H1 (cell line): Measurements from ENCODE around the gene DCAF6. TPM values are rescaled to one million over a fixed set of nuclear protein-coding genes. Genes with fewer than 3 reads are reported as not detected.

Experiments
- CTCF ChIA-PET: fragments of 300-600 bp; sonication (Branson Sonifier 250); formaldehyde crosslinking; loops from one replicate; lab custom pipeline; 2021; ENCODE audit not compliant: partially characterized antibody; lab: Charles Lee
- POLR2A ChIA-PET: fragments of 300-600 bp; sonication (Branson Sonifier 250); formaldehyde crosslinking; loops from one replicate; lab custom pipeline; 2021; ENCODE audit warnings: inconsistent platforms; ENCODE audit not compliant: partially characterized antibody; lab: Charles Lee
- DNase-seq, 2 experiments: peaks; one replicate each; pipeline versions ENCODE4 v3.0.0 to v3.0.0-alpha.2; 2010 to 2022; ENCODE audit warnings: low spot score in 2 of 2, low read depth in 1 of 2, mixed read lengths in 1 of 2
- FAIRE-seq: peaks from 2 replicates; lab custom pipeline; 2011; peaks lifted over from hg19 to GRCh38; lab: Jason Lieb, UNC
- H2AFZ ChIP-seq: 2 replicates; pipeline ENCODE4 v1.8.1; 2012; ENCODE audit warnings: low read length, inconsistent platforms
- H2AK5ac ChIP-seq: 2 replicates; pipeline ENCODE4 v1.6.1; 2013; ENCODE audit warnings: low read depth, low read length
- H2BK120ac ChIP-seq: replicated peaks from 2 replicates; pipeline ENCODE3; 2013; ENCODE audit warnings: low read depth, low read length, inconsistent platforms
- H2BK12ac ChIP-seq: 2 replicates; pipeline ENCODE4 v1.6.1; 2013; ENCODE audit warnings: low read depth, low read length
- H2BK15ac ChIP-seq: 2 replicates; pipeline ENCODE4 v1.6.1; 2013; ENCODE audit warnings: low read length
- H2BK20ac ChIP-seq: 2 replicates; pipeline ENCODE4 v1.6.1; 2013; ENCODE audit warnings: low read length
- H2BK5ac ChIP-seq: 2 replicates; pipeline ENCODE4 v1.6.1; 2013; ENCODE audit warnings: low read depth, low read length
- H3K14ac ChIP-seq: 2 replicates; pipeline ENCODE4 v1.6.1; 2013; ENCODE audit warnings: inconsistent platforms; ENCODE audit not compliant: insufficient read length
- H3K18ac ChIP-seq: 2 replicates; pipeline ENCODE4 v1.6.1; 2013; ENCODE audit warnings: low read length; ENCODE audit errors: extremely low read depth
- H3K23ac ChIP-seq: 2 replicates; pipeline ENCODE4 v1.6.1; 2013; ENCODE audit warnings: inconsistent platforms; ENCODE audit not compliant: insufficient read length
- H3K23me2 ChIP-seq: 2 replicates; pipeline ENCODE4 v1.6.1; 2013; ENCODE audit warnings: low read depth, low read length
- H3K27ac ChIP-seq: 2 replicates; pipeline ENCODE4 v1.6.1; 2011; ENCODE audit warnings: low read depth, low read length, inconsistent platforms
- H3K27me3 ChIP-seq, 4 experiments: replicated peaks in 1 of 4; 1 replicate in 1 of 4; 2 replicates in 3 of 4; pipeline versions ENCODE4 v1.6.1 to v1.8.1; 2011 to 2013; ENCODE audit warnings: low read length in 3 of 4, mild to moderate bottlenecking in 3 of 4, inconsistent platforms in 2 of 4, mixed read lengths in 2 of 4, moderate library complexity in 1 of 4; ENCODE audit not compliant: control insufficient read depth in 3 of 4, insufficient read depth in 3 of 4; ENCODE audit errors: extremely low read depth in 1 of 4
- H3K36me3 ChIP-seq, 4 experiments: 2 replicates each; pipeline versions ENCODE4 v1.6.1 to v1.8.1; 2011 to 2013; ENCODE audit warnings: mild to moderate bottlenecking in 4 of 4, low read length in 3 of 4, moderate library complexity in 2 of 4, control low read depth in 1 of 4, inconsistent platforms in 1 of 4; ENCODE audit not compliant: insufficient read depth in 4 of 4, control insufficient read depth in 2 of 4
- H3K4ac ChIP-seq: replicated peaks from 2 replicates; pipeline ENCODE3; 2013; ENCODE audit warnings: low read length, low read depth, mixed read lengths, inconsistent platforms; ENCODE audit not compliant: insufficient read length
- H3K4me1 ChIP-seq, 4 experiments: replicated peaks in 1 of 4; 1 replicate in 1 of 4; 2 replicates in 3 of 4; pipeline versions ENCODE4 v1.6.1 to v1.8.1; 2011 to 2013; ENCODE audit warnings: low read length in 3 of 4, inconsistent platforms in 2 of 4, mixed read lengths in 1 of 4; ENCODE audit not compliant: insufficient read depth in 4 of 4, control insufficient read depth in 3 of 4
- H3K4me2 ChIP-seq, 2 experiments: 2 replicates each; pipeline versions ENCODE4 v1.6.1 to v1.8.1; 2011 to 2013; ENCODE audit warnings: low read depth in 2 of 2, low read length in 2 of 2, control low read depth in 1 of 2, inconsistent platforms in 1 of 2, mild to moderate bottlenecking in 1 of 2; ENCODE audit not compliant: insufficient read depth in 1 of 2
- H3K4me3 ChIP-seq, 4 experiments: fragments of 200-600, 300-600 bp in 1 of 4; sonication (generic), shearing (Covaris generic), sonication (Bioruptor Twin) in 1 of 4; 2 replicates each; pipeline versions ENCODE4 v1.5.1 to v1.8.1; 2011 to 2016; ENCODE audit warnings: low read length in 4 of 4, low read depth in 3 of 4, control low read depth in 2 of 4, inconsistent platforms in 2 of 4, mild to moderate bottlenecking in 2 of 4, mixed read lengths in 1 of 4, moderate library complexity in 1 of 4; ENCODE audit not compliant: insufficient read depth in 2 of 4; ENCODE audit errors: extremely low read depth in 1 of 4
- H3K56ac ChIP-seq: replicated peaks from 2 replicates; pipeline ENCODE3; 2013; ENCODE audit warnings: low read depth, mild to moderate bottlenecking, mixed read lengths, low read length, inconsistent platforms; ENCODE audit not compliant: insufficient read length
- H3K79me1 ChIP-seq: 2 replicates; pipeline ENCODE4 v1.6.1; 2013; ENCODE audit warnings: low read depth, low read length, control low read depth
- H3K79me2 ChIP-seq, 2 experiments: 2 replicates each; pipeline versions ENCODE4 v1.6.1 to v1.8.1; 2012 to 2013; ENCODE audit warnings: low read length in 2 of 2, mild to moderate bottlenecking in 2 of 2, inconsistent platforms in 1 of 2; ENCODE audit not compliant: insufficient read depth in 2 of 2, control insufficient read depth in 1 of 2
- H3K9ac ChIP-seq, 4 experiments: replicated peaks in 1 of 4; 1 replicate in 1 of 4; 2 replicates in 3 of 4; pipeline versions ENCODE4 v1.6.1 to v1.8.1; 2011 to 2013; ENCODE audit warnings: low read depth in 3 of 4, low read length in 3 of 4, control low read depth in 2 of 4, mild to moderate bottlenecking in 2 of 4, moderate library complexity in 2 of 4, inconsistent platforms in 1 of 4; ENCODE audit errors: extremely low read depth in 1 of 4
- H3K9me3 ChIP-seq, 2 experiments: 2 replicates each; pipeline versions ENCODE4 v1.6.1 to v1.8.1; 2012 to 2013; ENCODE audit warnings: mild to moderate bottlenecking in 2 of 2, moderate library complexity in 2 of 2, control low read depth in 1 of 2, inconsistent platforms in 1 of 2, low read depth in 1 of 2, low read length in 1 of 2, mixed read lengths in 1 of 2; ENCODE audit not compliant: insufficient read depth in 2 of 2
- H4K20me1 ChIP-seq, 2 experiments: replicated peaks in 1 of 2; 2 replicates each; pipeline versions ENCODE3 to v1.8.1; 2011 to 2013; ENCODE audit warnings: inconsistent platforms in 2 of 2, low read length in 2 of 2, mild to moderate bottlenecking in 1 of 2; ENCODE audit not compliant: insufficient read depth in 2 of 2, control insufficient read depth in 1 of 2
- H4K5ac ChIP-seq: 2 replicates; pipeline ENCODE4 v1.6.1; 2013; ENCODE audit warnings: low read length, low read depth, mixed read lengths, inconsistent platforms; ENCODE audit not compliant: insufficient read length
- H4K8ac ChIP-seq: 2 replicates; pipeline ENCODE4 v1.8.0; 2013; ENCODE audit warnings: mild to moderate bottlenecking, moderate library complexity, low read length, inconsistent platforms; ENCODE audit not compliant: insufficient read depth; ENCODE audit errors: extremely low read depth
- H4K91ac ChIP-seq: replicated peaks from 2 replicates; pipeline ENCODE3; 2013; ENCODE audit warnings: low read length, mixed read lengths, inconsistent platforms; ENCODE audit not compliant: insufficient read length
- CHD1 ChIP-seq: IDR thresholded peaks from 2 replicates; pipeline ENCODE4 v1.6.1; 2012; ENCODE audit warnings: low read depth, low read length, improper control_type of control experiment
- CHD2 ChIP-seq: IDR thresholded peaks from 2 replicates; pipeline ENCODE4 v1.6.1; 2012; ENCODE audit warnings: low read length, improper control_type of control experiment
- CREB1 ChIP-seq: IDR thresholded peaks from 2 replicates; pipeline ENCODE4 v1.6.1; 2012; ENCODE audit warnings: inconsistent platforms
- KDM5A ChIP-seq: fragments of 200-600 bp; IDR thresholded peaks from 2 replicates; pipeline ENCODE4 v1.7.1; 2012; ENCODE audit warnings: mild to moderate bottlenecking, low read length, inconsistent platforms, mixed read lengths
- NRF1 ChIP-seq: IDR thresholded peaks from 2 replicates; pipeline ENCODE4 v1.6.1; 2011; ENCODE audit warnings: mild to moderate bottlenecking, low read depth, low read length, improper control_type of control experiment
- PHF8 ChIP-seq: fragments of 200-600 bp; sonication (generic); conservative IDR thresholded peaks from 2 replicates; pipeline ENCODE4 v1.7.1; 2012; ENCODE audit warnings: low read depth, mild to moderate bottlenecking, inconsistent platforms, low read length, moderate library complexity
- POU5F1 ChIP-seq: IDR thresholded peaks from 2 replicates; pipeline ENCODE4 v1.6.1; 2011; ENCODE audit warnings: low read depth, mild to moderate bottlenecking, low read length, moderate library complexity
- RNF2 ChIP-seq: fragments of 200-900, 300-1000 bp; sonication (generic); IDR thresholded peaks from 2 replicates; pipeline ENCODE4 v1.7.1; 2016; ENCODE audit warnings: borderline replicate concordance, low read depth, mild to moderate bottlenecking, antibody characterized with exemption, low read length; ENCODE audit not compliant: poor library complexity, severe bottlenecking; ENCODE audit errors: missing control alignments
- SIN3A ChIP-seq, 2 experiments: IDR thresholded peaks in 1 of 2; conservative IDR thresholded peaks in 1 of 2; 2 replicates each; pipeline ENCODE4 v1.6.1; 2011 to 2012; ENCODE audit warnings: low read length in 2 of 2, improper control_type of control experiment in 1 of 2, low read depth in 1 of 2, mild to moderate bottlenecking in 1 of 2
- SP1 ChIP-seq: IDR thresholded peaks from 2 replicates; pipeline ENCODE4 v1.6.1; 2011; ENCODE audit warnings: low read depth, low read length
- WGBS, 2 experiments: shearing (Covaris generic) in 1 of 2; methylation state at CpG; one replicate each; pipeline versions ENCODE4 v1.1.6 to v1.1.7; 2013 to 2015; ENCODE audit warnings: low lambda C conversion rate in 2 of 2, mixed read lengths in 2 of 2, inconsistent platforms in 1 of 2, low coverage in 1 of 2, missing lambda C conversion rate in 1 of 2; ENCODE audit not compliant: insufficient replicate concordance in 2 of 2, insufficient coverage in 1 of 2, insufficient read length in 1 of 2; ENCODE audit errors: extremely low coverage in 1 of 2, missing lambda C conversion rate in 1 of 2; 5-methylcytosine and 5-hydroxymethylcytosine counted together
- polyA plus RNA-seq, 7 experiments: library from polyadenylated mRNA; depleted of rRNA in 3 of 7; stranded (reverse) in 5 of 7; unstranded in 2 of 7; fragments of >200 nt in 5 of 7; fragments of 200-250 nt in 2 of 7; gene quantifications; 1 replicate in 5 of 7; 2 replicates in 1 of 7; 4 replicates in 1 of 7; pipeline versions ENCODE4 v1.2.1 to v1.2.3, GENCODE V29; 2011 to 2013; ENCODE audit warnings: missing spikeins in 2 of 7, mixed read lengths in 2 of 7
- total RNA-seq: library from RNA; stranded (reverse); fragmentation: NEBNext Ultra II Directional; extraction: Animal tissue kit (Norgen Biotek cat#: 25700); gene quantifications from 2 replicates; pipeline ENCODE4 v1.2.1, GENCODE V29; 2021
- TF ChIP-seq, protein P1 (sequence below): IDR thresholded peaks from 2 replicates; pipeline ENCODE4 v1.6.1; 2012; ENCODE audit warnings: low read length, inconsistent platforms
- TF ChIP-seq, protein P2 (sequence below): IDR thresholded peaks from 2 replicates; pipeline ENCODE4 v1.6.1; 2011; ENCODE audit warnings: low read depth, mild to moderate bottlenecking, low read length; ENCODE audit not compliant: insufficient read depth

Gene DCAF6
- total and polyA plus RNA-seq, 2 of the 8 experiments (the other 6 are each of a cell fraction or from before 2014, with no cell fraction given): 12.3 to 17.4 TPM

DNA sequence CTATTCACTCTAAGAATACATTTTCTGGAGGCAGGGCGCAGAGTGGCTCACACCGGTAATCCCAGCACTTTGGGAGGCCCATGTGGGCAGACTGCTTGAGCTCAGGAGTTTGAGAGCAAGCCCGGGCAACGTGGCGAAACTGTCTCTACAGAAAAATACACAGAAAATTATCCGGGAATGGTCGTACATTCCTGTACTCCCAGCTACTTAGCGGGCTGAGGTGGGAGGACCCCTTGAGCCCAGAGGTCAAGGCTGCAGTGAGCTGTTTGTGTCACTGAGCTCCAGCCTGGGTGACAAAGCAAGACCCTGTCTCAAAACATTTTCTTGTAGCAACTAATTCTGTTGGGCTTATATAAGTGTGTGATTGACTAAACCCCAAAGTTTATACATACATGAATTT lies 169.8 kb downstream of the DCAF6 start:
- Histone ChIP-seq H3K18ac (no peak overlapping the region), H2BK12ac (no peak overlapping the region), H2BK15ac (no peak overlapping the region), H3K23me2 (no peaks in the 10 kb centered on the region), H2BK5ac (no peak overlapping the region), H3K56ac (no peak overlapping the region), H3K4ac (no peak overlapping the region), H3K9me3 (no peaks in the 10 kb centered on the region), H3K79me2 (no peaks in the 10 kb centered on the region), H3K4me2 (no peak overlapping the region), H3K4me3 (no peak overlapping the region), H2AK5ac (no peak overlapping the region), H3K27ac (no peak overlapping the region), H4K91ac (no peak overlapping the region), H4K5ac (no peak overlapping the region), H4K20me1 (no peaks in the 10 kb centered on the region), H2BK120ac (no peak overlapping the region), H2BK20ac (no peak overlapping the region), H3K36me3 (peaks cover 0 to 3% (median 0%) of the 10 kb centered on the region in 4 experiments; a peak in 1 of 8 replicates), H3K14ac (no peak overlapping the region), H3K79me1 (no peaks in the 10 kb centered on the region), H3K23ac (no peak overlapping the region), H3K4me1 (peaks cover 0 to 8% (median 4%) of the 10 kb centered on the region in 4 experiments; a peak in 3 of 7 replicates), H3K9ac (no peak overlapping the region), H3K27me3 (no peaks in the 10 kb centered on the region; a peak in 1 of 7 replicates), H2AFZ (no peak overlapping the region), H4K8ac (no peak overlapping the region)
- ChIA-PET CTCF (interaction anchor here (0.9 to 8.3 kb wide), 7 partner anchors 11 to 136 kb away, joined by 3 to 76 read pairs (median 3); no protein-coding TSS in a partner anchor), POLR2A (no interaction called here)
- WGBS, 2 experiments: 91% methylated on average over 8 of the region's 8 CpGs; no CpG with 5 or more reads in 1 of the 2 experiments
- DNase-seq (no peak), FAIRE-seq (no peak)
- TF ChIP-seq, protein P1, sequence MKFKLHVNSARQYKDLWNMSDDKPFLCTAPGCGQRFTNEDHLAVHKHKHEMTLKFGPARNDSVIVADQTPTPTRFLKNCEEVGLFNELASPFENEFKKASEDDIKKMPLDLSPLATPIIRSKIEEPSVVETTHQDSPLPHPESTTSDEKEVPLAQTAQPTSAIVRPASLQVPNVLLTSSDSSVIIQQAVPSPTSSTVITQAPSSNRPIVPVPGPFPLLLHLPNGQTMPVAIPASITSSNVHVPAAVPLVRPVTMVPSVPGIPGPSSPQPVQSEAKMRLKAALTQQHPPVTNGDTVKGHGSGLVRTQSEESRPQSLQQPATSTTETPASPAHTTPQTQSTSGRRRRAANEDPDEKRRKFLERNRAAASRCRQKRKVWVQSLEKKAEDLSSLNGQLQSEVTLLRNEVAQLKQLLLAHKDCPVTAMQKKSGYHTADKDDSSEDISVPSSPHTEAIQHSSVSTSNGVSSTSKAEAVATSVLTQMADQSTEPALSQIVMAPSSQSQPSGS: no peak
- TF ChIP-seq CREB1: no peak
- no peak for TF ChIP-seq NRF1
- TF ChIP-seq, protein P2, sequence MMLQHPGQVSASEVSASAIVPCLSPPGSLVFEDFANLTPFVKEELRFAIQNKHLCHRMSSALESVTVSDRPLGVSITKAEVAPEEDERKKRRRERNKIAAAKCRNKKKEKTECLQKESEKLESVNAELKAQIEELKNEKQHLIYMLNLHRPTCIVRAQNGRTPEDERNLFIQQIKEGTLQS: no peak
- TF ChIP-seq SP1: no peak
- no peak for TF ChIP-seq POU5F1
- no peak for TF ChIP-seq SIN3A (conservative IDR thresholded peaks at IDR 0.05 in 1 of 2, IDR thresholded peaks at IDR 0.05 in 1 of 2; ENCODE audit: low read depth in 1 of 2, low read length in 2 of 2)
- TF ChIP-seq CHD1: no peak
- TF ChIP-seq CHD2: no peak
- TF ChIP-seq RNF2: no peak
- TF ChIP-seq PHF8: no peak
- TF ChIP-seq KDM5A: no peak
